ENCODE results near the gene CKAP2L.
A peak's percentile ranks its signal among the peaks of the same experiment; 100 is the strongest.
"Not testable (repeated sequence)": the region's sequence is repeated elsewhere in the genome, so short reads cannot be mapped to it uniquely, and the experiment has no call there.

Gene CKAP2L

GRCh38 chr2:112706947-112707346 is 57.5 kb downstream of the CKAP2L start:
- DNase-seq, result not testable (repeated sequence)

GRCh38 chr2:112706170-112706664 is 58.2 kb downstream of the CKAP2L start:
- DNase-seq, result peak; percentile 53

- no peak for DNase-seq
Measured at GRCh38 chr2:112705575-112705974, 58.8 kb downstream of the CKAP2L start.

- DNase-seq, result no peak
Measured at GRCh38 chr2:112703684-112704083, 60.7 kb downstream of the CKAP2L start.

- no peak for DNase-seq
Measured at GRCh38 chr2:112701052-112701451, 63.4 kb downstream of the CKAP2L start.

GRCh38 chr2:112699984-112700667 is 64.3 kb downstream of the CKAP2L start:
- no peak for DNase-seq

GRCh38 chr2:112698834-112699515 is 65.4 kb downstream of the CKAP2L start:
- DNase-seq, result no peak

GRCh38 chr2:112694182-112694581 is 70.2 kb downstream of the CKAP2L start:
- DNase-seq, result no peak

GRCh38 chr2:112693596-112693995 is 70.8 kb downstream of the CKAP2L start:
- DNase-seq, result no peak

GRCh38 chr2:112692918-112693317 is 71.5 kb downstream of the CKAP2L start:
- no peak for DNase-seq

- DNase-seq, result peak; percentile 64
Measured at GRCh38 chr2:112692495-112692911, 71.9 kb downstream of the CKAP2L start.

- DNase-seq, result no peak
Measured at GRCh38 chr2:112691881-112692281, 72.5 kb downstream of the CKAP2L start.

- peak; percentile 77 for DNase-seq
Measured at GRCh38 chr2:112690853-112691401, 73.5 kb downstream of the CKAP2L start.

- DNase-seq, result no peak
Measured at GRCh38 chr2:112688086-112688880, 76.1 kb downstream of the CKAP2L start.

- no peak for DNase-seq
Measured at GRCh38 chr2:112687522-112687921, 76.9 kb downstream of the CKAP2L start.
